Measurements from ENCODE around the gene DHRS3. TPM values are rescaled to one million over a fixed set of nuclear protein-coding genes. Genes with fewer than 3 reads are reported as not detected.

The DHRS3 gene
- total and polyA plus RNA-seq, 2 of the 13 experiments (the other 11 are each of a cell fraction or from before 2014, with no cell fraction given): 48.5 to 90.5 TPM

DNA sequence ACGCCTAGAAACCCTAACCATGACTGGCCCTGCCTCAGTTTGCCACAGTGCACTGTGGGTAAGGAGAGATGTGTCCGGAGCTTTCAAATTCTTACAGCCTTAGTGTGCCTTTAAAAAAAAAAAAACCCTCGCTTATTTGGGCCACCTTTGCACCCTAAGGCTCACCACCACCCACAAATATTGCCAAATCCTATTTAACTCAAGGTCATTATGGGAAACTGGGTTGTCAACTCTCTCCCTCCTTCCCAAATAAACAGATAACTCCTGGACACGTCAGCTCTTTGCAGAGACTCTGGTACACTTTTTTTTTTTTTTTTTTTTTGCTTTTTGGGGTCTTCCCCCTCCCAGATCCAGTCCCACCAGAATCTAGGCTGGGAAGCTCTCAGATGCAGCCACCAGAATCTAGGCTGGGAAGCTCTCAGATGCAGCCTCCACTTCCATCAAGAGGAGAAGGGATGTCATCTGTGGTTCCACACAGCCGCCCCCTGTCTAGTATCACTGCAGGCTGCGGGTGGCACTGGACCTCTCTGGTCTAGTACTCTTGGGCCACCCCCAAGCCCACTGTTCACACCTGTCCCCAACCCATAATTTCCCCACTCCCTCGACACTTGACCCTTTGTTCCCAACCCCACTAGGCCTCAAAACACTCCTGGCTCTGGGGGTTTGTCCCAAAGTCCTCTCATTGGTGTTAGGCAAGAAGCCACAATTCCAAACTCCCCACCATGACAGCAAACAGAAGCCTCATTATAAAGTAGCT is 3.4 kb downstream of the DHRS3 start (continued):
- TF ChIP-seq SOX6 (IDR thresholded peaks at IDR 0.05): no peak
- TF ChIP-seq SOX6 (CRISPR knock-in tag; IDR thresholded peaks at IDR 0.05): peak; percentile 88
- TF ChIP-seq AFF4 (CRISPR knock-in tag; IDR thresholded peaks at IDR 0.05): 0 out of 2 replicates have a peak, but pooled peaks have one; percentile 18
- TF ChIP-seq TSC22D2 (CRISPR knock-in tag; IDR thresholded peaks at IDR 0.05; ENCODE audit: borderline replicate concordance): peak; percentile 46; the same call in 1 of the 2 replicates
- TF ChIP-seq MBNL3 (CRISPR knock-in tag; conservative IDR thresholded peaks at IDR 0.05): no peak
- peak; percentile 24; a peak in 1 of 4 replicates for TF ChIP-seq NR2F1 (CRISPR knock-in tag; IDR thresholded peaks at IDR 0.05)
- 0 out of 2 replicates have a peak, but pooled peaks have one; percentile 23 for TF ChIP-seq ZNF350 (CRISPR knock-in tag; IDR thresholded peaks at IDR 0.05; ENCODE audit: borderline replicate concordance, low read depth)
- TF ChIP-seq, protein P1, sequence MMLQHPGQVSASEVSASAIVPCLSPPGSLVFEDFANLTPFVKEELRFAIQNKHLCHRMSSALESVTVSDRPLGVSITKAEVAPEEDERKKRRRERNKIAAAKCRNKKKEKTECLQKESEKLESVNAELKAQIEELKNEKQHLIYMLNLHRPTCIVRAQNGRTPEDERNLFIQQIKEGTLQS (CRISPR knock-in tag; IDR thresholded peaks at IDR 0.05): peak; percentile 45; the same call in 1 of the 2 replicates
- TF ChIP-seq CTCF (CRISPR knock-in tag; IDR thresholded peaks at IDR 0.05): 0 out of 2 replicates have a peak, but pooled peaks have one; percentile 14
- peak; percentile 26; the same call in 1 of the 2 replicates for TF ChIP-seq LCORL (IDR thresholded peaks at IDR 0.05)
- no peak for TF ChIP-seq LCORL (CRISPR knock-in tag; IDR thresholded peaks at IDR 0.05)
- TF ChIP-seq, protein P2, sequence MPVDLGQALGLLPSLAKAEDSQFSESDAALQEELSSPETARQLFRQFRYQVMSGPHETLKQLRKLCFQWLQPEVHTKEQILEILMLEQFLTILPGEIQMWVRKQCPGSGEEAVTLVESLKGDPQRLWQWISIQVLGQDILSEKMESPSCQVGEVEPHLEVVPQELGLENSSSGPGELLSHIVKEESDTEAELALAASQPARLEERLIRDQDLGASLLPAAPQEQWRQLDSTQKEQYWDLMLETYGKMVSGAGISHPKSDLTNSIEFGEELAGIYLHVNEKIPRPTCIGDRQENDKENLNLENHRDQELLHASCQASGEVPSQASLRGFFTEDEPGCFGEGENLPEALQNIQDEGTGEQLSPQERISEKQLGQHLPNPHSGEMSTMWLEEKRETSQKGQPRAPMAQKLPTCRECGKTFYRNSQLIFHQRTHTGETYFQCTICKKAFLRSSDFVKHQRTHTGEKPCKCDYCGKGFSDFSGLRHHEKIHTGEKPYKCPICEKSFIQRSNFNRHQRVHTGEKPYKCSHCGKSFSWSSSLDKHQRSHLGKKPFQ (CRISPR knock-in tag; IDR thresholded peaks at IDR 0.05; ENCODE audit: insufficient replicate concordance): peak; percentile 62
- peak; percentile 53; the same call in 1 of the 2 replicates for TF ChIP-seq RERE (CRISPR knock-in tag; IDR thresholded peaks at IDR 0.05; ENCODE audit: low read depth)
- TF ChIP-seq PAF1 (CRISPR knock-in tag; IDR thresholded peaks at IDR 0.05): peak; percentile 90
